ENCODE data around the gene DDX27. TPM values are rescaled to one million over a fixed set of nuclear protein-coding genes. Genes with fewer than 3 reads are reported as not detected.
"Not testable (repeated sequence)": the region's sequence is repeated elsewhere in the genome, so short reads cannot be mapped to it uniquely, and the experiment has no call there.

The DDX27 gene, protein sequence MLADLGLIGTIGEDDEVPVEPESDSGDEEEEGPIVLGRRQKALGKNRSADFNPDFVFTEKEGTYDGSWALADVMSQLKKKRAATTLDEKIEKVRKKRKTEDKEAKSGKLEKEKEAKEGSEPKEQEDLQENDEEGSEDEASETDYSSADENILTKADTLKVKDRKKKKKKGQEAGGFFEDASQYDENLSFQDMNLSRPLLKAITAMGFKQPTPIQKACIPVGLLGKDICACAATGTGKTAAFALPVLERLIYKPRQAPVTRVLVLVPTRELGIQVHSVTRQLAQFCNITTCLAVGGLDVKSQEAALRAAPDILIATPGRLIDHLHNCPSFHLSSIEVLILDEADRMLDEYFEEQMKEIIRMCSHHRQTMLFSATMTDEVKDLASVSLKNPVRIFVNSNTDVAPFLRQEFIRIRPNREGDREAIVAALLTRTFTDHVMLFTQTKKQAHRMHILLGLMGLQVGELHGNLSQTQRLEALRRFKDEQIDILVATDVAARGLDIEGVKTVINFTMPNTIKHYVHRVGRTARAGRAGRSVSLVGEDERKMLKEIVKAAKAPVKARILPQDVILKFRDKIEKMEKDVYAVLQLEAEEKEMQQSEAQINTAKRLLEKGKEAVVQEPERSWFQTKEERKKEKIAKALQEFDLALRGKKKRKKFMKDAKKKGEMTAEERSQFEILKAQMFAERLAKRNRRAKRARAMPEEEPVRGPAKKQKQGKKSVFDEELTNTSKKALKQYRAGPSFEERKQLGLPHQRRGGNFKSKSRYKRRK
- total RNA-seq, result 10 to 100 TPM; 46.1 to 47.6 TPM

GRCh38 chr20:49219091-49219923, at the start of gene DDX27:
DDX27 (plus strand) TSS chr20:49219416; CDS start chr20:49219449, 33 bp downstream.
- DNase-seq, result peak; percentile 94
- peak within 1 kb of the TSS; percentile 99 for H3K27ac Mint-ChIP-seq
- H3K36me3 Mint-ChIP-seq, result peaks cover 14% of the 10 kb centered on the region
- POLR2A ChIA-PET, result interaction anchor here (0.6 to 4.3 kb wide), 14 partner anchors 11 to 174 kb away, joined by 3 to 28 read pairs (median 4); partner anchors contain the start of genes CSE1L, STAU1 and ZNFX1
- H3K9me3 Mint-ChIP-seq, result no peaks in the 10 kb centered on the region
- ATAC-seq (ENCODE audit: low read depth), result peak; percentile 92
- no peaks in the 10 kb centered on the region for H3K27me3 Mint-ChIP-seq
- peaks cover 15% of the 10 kb centered on the region for H3K4me1 Mint-ChIP-seq
- H3K4me3 Mint-ChIP-seq, result peak within 1 kb of the TSS; percentile 97

- no peak overlapping the region for H3K4me3 Mint-ChIP-seq
- no peak for ATAC-seq (ENCODE audit: low read depth)
- H3K36me3 Mint-ChIP-seq, result peaks cover 31% of the 10 kb centered on the region
- no peaks in the 10 kb centered on the region for H3K27me3 Mint-ChIP-seq
- H3K9me3 Mint-ChIP-seq, result no peaks in the 10 kb centered on the region
- no peak for DNase-seq
- POLR2A ChIA-PET, result interaction anchor here (0.7 kb wide), 1 partner anchor 50 kb away, joined by 3 read pairs; the partner anchor contains the start of gene DDX27
- peaks cover 47% of the 10 kb centered on the region for H3K4me1 Mint-ChIP-seq
- H3K27ac Mint-ChIP-seq, result no peak overlapping the region
Measured at GRCh38 chr20:49169547-49169946, 49.7 kb upstream of the DDX27 start.

- no peaks in the 10 kb centered on the region for H3K27me3 Mint-ChIP-seq
- H3K9me3 Mint-ChIP-seq, result no peaks in the 10 kb centered on the region
- no peak overlapping the region for H3K27ac Mint-ChIP-seq
- DNase-seq (no peak), ATAC-seq (ENCODE audit: low read depth) (no peak)
- H3K4me1 Mint-ChIP-seq, result peaks cover 45% of the 10 kb centered on the region
- no peak overlapping the region for H3K4me3 Mint-ChIP-seq
- POLR2A ChIA-PET, result no interaction called here
- H3K36me3 Mint-ChIP-seq, result peaks cover 30% of the 10 kb centered on the region
Measured at GRCh38 chr20:49170714-49171113, 48.5 kb upstream of the DDX27 start.

DNA sequence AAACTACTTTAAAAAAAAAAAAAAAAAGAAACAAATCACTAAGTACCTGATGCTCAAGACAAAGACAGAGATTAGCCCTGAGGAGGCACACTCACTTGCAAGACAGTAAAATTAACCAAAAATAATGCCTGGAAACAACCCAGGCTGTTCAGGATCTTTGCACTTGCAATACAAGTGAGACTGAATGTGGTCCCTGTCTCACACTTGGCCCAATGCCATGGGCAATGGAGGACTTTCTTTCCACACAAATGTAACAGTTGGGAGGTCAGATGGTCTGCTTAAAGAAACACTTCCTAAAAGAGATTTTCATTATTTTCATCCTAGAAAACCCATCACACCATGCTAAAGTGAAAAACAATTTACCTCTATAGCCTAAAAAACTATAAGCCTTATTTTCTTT, 47.3 kb upstream of the DDX27 start:
- POLR2A ChIA-PET, result no interaction called here
- Mint-ChIP-seq H3K27me3 (no peaks in the 10 kb centered on the region), H3K4me3 (no peak overlapping the region), H3K4me1 (peaks cover 36% of the 10 kb centered on the region), H3K27ac (no peak overlapping the region), H3K9me3 (no peaks in the 10 kb centered on the region), H3K36me3 (peaks cover 29% of the 10 kb centered on the region)
- DNase-seq, result no peak
- ATAC-seq (ENCODE audit: low read depth), result no peak

DNA sequence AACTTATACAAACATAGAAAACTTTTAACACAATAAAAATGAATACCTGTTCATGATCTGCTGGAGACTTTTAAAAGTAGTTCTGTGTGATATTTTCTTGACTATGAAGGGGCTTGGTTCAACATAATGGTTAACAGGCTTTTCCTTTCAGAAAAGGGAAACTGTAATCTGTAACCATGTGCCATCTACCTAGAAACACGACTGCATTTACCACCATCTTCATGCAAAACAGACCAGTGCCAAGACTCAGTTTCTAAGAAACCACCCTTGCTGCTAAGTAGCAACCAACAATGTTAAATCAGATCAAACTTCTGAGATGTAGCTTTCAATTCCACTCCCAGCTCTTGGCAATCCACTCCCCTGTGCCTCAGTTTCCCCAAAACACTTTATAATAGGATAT, 46.8 kb upstream of the DDX27 start:
- no peak for DNase-seq
- ATAC-seq (ENCODE audit: low read depth), result no peak
- POLR2A ChIA-PET, result interaction anchor here (1.5 kb wide), 1 partner anchor 12 kb away, joined by 7 read pairs; no protein-coding TSS in a partner anchor
- H3K9me3 Mint-ChIP-seq, result no peaks in the 10 kb centered on the region
- peaks cover 32% of the 10 kb centered on the region for H3K4me1 Mint-ChIP-seq
- H3K27me3 Mint-ChIP-seq, result no peaks in the 10 kb centered on the region
- H3K36me3 Mint-ChIP-seq, result peaks cover 29% of the 10 kb centered on the region
- H3K4me3 Mint-ChIP-seq, result peak overlapping the region; percentile 43
- peak overlapping the region; percentile 6 for H3K27ac Mint-ChIP-seq

DNA sequence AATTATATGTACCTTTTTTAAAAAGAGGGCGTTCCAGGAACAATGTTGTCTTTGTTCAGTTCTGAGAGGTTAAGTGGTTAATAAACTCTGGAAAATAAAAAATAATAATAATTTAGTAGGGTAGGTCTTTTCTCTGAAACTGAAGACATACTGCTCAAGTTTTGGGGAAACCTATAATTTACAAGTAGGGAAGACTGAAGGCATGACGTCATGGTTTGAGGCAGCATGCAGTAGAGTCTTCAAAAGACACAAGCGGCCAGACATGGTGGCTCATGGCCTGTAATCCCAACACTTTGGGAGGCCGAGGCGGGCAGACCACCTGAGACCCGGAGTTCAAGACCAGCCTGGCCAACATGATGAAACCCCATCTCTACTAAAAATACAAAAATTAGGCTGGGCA, 45.0 kb upstream of the DDX27 start:
- DNase-seq, result no peak
- Mint-ChIP-seq H3K4me3 (no peak overlapping the region), H3K4me1 (peaks cover 19% of the 10 kb centered on the region), H3K27me3 (no peaks in the 10 kb centered on the region), H3K27ac (no peak overlapping the region), H3K9me3 (no peaks in the 10 kb centered on the region), H3K36me3 (peaks cover 29% of the 10 kb centered on the region)
- POLR2A ChIA-PET, result interaction anchor here (1.2 to 1.5 kb wide), 2 partner anchors 10 to 13 kb away, joined by 3 to 7 read pairs; no protein-coding TSS in a partner anchor
- no peak for ATAC-seq (ENCODE audit: low read depth)

GRCh38 chr20:49179368-49180277, 39.6 kb upstream of the DDX27 start:
- H3K4me1 Mint-ChIP-seq, result peaks cover 37% of the 10 kb centered on the region
- H3K4me3 Mint-ChIP-seq, result no peak overlapping the region
- H3K27me3 Mint-ChIP-seq, result no peaks in the 10 kb centered on the region
- POLR2A ChIA-PET, result interaction anchor here (0.7 to 2.1 kb wide), 6 partner anchors 8 to 134 kb away, joined by 3 to 9 read pairs (median 5); partner anchors contain the start of genes CSE1L and STAU1
- peak overlapping the region; percentile 78 for H3K27ac Mint-ChIP-seq
- no peaks in the 10 kb centered on the region for H3K9me3 Mint-ChIP-seq
- H3K36me3 Mint-ChIP-seq, result peaks cover 8% of the 10 kb centered on the region
- DNase-seq (no peak), ATAC-seq (ENCODE audit: low read depth) (no peak)

GRCh38 chr20:49181265-49181877, 37.8 kb upstream of the DDX27 start:
- no peak overlapping the region for H3K27ac Mint-ChIP-seq
- H3K27me3 Mint-ChIP-seq, result no peaks in the 10 kb centered on the region
- no peak overlapping the region for H3K4me3 Mint-ChIP-seq
- peaks cover 13% of the 10 kb centered on the region for H3K36me3 Mint-ChIP-seq
- no peaks in the 10 kb centered on the region for H3K9me3 Mint-ChIP-seq
- no peak for DNase-seq
- no peak for ATAC-seq (ENCODE audit: low read depth)
- POLR2A ChIA-PET, result no interaction called here
- H3K4me1 Mint-ChIP-seq, result peaks cover 45% of the 10 kb centered on the region

DNA sequence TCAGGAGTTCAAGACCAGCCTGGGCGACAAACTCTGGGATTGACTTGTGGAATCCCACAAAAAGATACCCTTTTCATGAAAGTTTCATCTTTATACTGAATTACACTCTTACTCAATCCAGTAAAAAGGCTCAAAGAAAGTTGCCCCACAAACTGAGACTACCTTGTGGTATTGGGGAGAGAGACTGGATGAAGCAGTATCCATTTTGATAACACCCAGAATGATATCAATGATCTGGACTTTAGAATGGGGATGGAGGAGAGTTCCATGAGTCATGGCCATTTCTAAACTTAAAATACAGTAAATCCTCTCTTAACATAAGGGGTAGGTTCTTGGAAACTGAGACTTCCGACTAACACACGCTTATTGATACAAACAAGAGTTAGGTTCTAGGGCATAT, 35.8 kb upstream of the DDX27 start:
- H3K4me3 Mint-ChIP-seq, result no peak overlapping the region
- POLR2A ChIA-PET, result interaction anchor here (1.4 to 1.6 kb wide), 2 partner anchors 10 to 16 kb away, joined by 6 to 7 read pairs; no protein-coding TSS in a partner anchor
- H3K27me3 Mint-ChIP-seq, result no peaks in the 10 kb centered on the region
- no peaks in the 10 kb centered on the region for H3K9me3 Mint-ChIP-seq
- peaks cover 48% of the 10 kb centered on the region for H3K4me1 Mint-ChIP-seq
- DNase-seq (no peak), ATAC-seq (ENCODE audit: low read depth) (no peak)
- H3K27ac Mint-ChIP-seq, result no peak overlapping the region
- peaks cover 15% of the 10 kb centered on the region for H3K36me3 Mint-ChIP-seq

GRCh38 chr20:49184084-49184501, 35.1 kb upstream of the DDX27 start:
- ATAC-seq (ENCODE audit: low read depth); H3K27me3 Mint-ChIP-seq; H3K9me3 Mint-ChIP-seq; H3K4me3 Mint-ChIP-seq; DNase-seq; H3K27ac Mint-ChIP-seq: not testable (repeated sequence)
- Mint-ChIP-seq H3K36me3 (peaks cover 15% of the 10 kb centered on the region), H3K4me1 (peaks cover 48% of the 10 kb centered on the region)
- POLR2A ChIA-PET, result interaction anchor here (1.4 to 1.6 kb wide), 2 partner anchors 11 to 17 kb away, joined by 6 to 7 read pairs; no protein-coding TSS in a partner anchor

DNA sequence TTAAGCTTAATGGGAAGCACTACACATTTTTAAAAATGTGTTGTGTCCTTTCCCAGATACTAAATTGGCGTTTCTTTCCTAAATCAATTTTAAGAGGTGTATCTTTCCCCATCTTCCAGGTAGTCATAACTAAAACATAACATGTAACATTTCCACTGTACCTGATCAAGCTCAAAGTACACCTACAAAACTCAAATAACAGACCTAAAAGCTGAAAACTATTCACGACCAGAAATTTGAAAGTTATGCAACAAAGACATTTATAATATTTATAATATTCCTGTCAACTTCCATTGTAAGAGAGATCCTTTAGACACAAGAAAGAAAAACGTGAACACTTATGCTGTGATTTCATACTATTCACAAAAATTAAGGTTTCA, 34.5 kb upstream of the DDX27 start:
- Mint-ChIP-seq H3K9me3 (no peaks in the 10 kb centered on the region), H3K27me3 (peaks cover under 1% of the 10 kb centered on the region), H3K27ac (no peak overlapping the region), H3K36me3 (peaks cover 15% of the 10 kb centered on the region), H3K4me3 (no peak overlapping the region), H3K4me1 (peaks cover 45% of the 10 kb centered on the region)
- no peak for ATAC-seq (ENCODE audit: low read depth)
- DNase-seq, result no peak
- POLR2A ChIA-PET, result interaction anchor here (0.5 to 1.6 kb wide), 2 partner anchors 11 to 20 kb away, joined by 3 to 7 read pairs; no protein-coding TSS in a partner anchor
